H9 (cell line): ENCODE results near the gene GNAI2. TPM values are rescaled to one million over a fixed set of nuclear protein-coding genes. Genes with fewer than 3 reads are reported as not detected.

Experiments
- DNase-seq: peaks from one replicate; pipeline ENCODE4 v3.0.0-alpha.2; 2017
- H2AFZ ChIP-seq: one replicate; pipeline ENCODE4 v1.6.1; 2013; ENCODE audit warnings: mild to moderate bottlenecking, low read length, control low read depth, moderate library complexity
- H2AK5ac ChIP-seq: 2 replicates; pipeline ENCODE4 v1.6.1; 2013; ENCODE audit warnings: low read length, control low read depth, mixed read lengths; ENCODE audit not compliant: insufficient read length
- H2BK120ac ChIP-seq: one replicate; pipeline ENCODE4 v1.6.1; 2013; ENCODE audit warnings: low read depth, mild to moderate bottlenecking, low read length, control low read depth, inconsistent platforms; ENCODE audit not compliant: poor library complexity, severe bottlenecking
- H2BK12ac ChIP-seq: 2 replicates; pipeline ENCODE4 v1.6.1; 2013; ENCODE audit warnings: low read length, control low read depth, mixed read lengths, low read depth; ENCODE audit not compliant: insufficient read length
- H2BK15ac ChIP-seq: 2 replicates; pipeline ENCODE4 v1.6.1; 2013; ENCODE audit warnings: low read depth, low read length, control low read depth
- H2BK20ac ChIP-seq: one replicate; pipeline ENCODE4 v1.6.1; 2013; ENCODE audit warnings: low read depth, mild to moderate bottlenecking, low read length, control low read depth, inconsistent platforms; ENCODE audit not compliant: poor library complexity, severe bottlenecking
- H2BK5ac ChIP-seq: 2 replicates; pipeline ENCODE4 v1.6.1; 2013; ENCODE audit warnings: low read length, control low read depth, mixed read lengths; ENCODE audit not compliant: insufficient read length
- H3K14ac ChIP-seq: 2 replicates; pipeline ENCODE4 v1.6.1; 2013; ENCODE audit warnings: low read length, control low read depth; ENCODE audit not compliant: insufficient read depth
- H3K18ac ChIP-seq: 2 replicates; pipeline ENCODE4 v1.6.1; 2013; ENCODE audit warnings: low read depth, mild to moderate bottlenecking, mixed read lengths, low read length, control low read depth; ENCODE audit not compliant: insufficient read length
- H3K23ac ChIP-seq: 2 replicates; pipeline ENCODE4 v1.6.1; 2013; ENCODE audit warnings: low read length, control low read depth, mixed read lengths, low read depth; ENCODE audit not compliant: insufficient read length
- H3K23me2 ChIP-seq: 2 replicates; pipeline ENCODE4 v1.6.1; 2013; ENCODE audit warnings: low read depth, mild to moderate bottlenecking, mixed read lengths, low read length, control low read depth; ENCODE audit not compliant: insufficient read length, poor library complexity, severe bottlenecking
- H3K27ac ChIP-seq: 2 replicates; pipeline ENCODE4 v1.5.1; 2013; ENCODE audit warnings: low read length, control low read depth, mixed read lengths, low read depth; ENCODE audit not compliant: insufficient read length
- H3K27me3 ChIP-seq: 2 replicates; pipeline ENCODE4 v1.6.1; 2013; ENCODE audit warnings: low read length, control low read depth, inconsistent platforms; ENCODE audit not compliant: insufficient read depth
- H3K4ac ChIP-seq: 2 replicates; pipeline ENCODE4 v1.6.1; 2013; ENCODE audit warnings: low read depth, mild to moderate bottlenecking, control low read depth, inconsistent platforms, low read length, moderate library complexity
- H3K4me1 ChIP-seq: 2 replicates; pipeline ENCODE4 v1.6.1; 2013; ENCODE audit warnings: low read length, control low read depth, inconsistent platforms; ENCODE audit not compliant: insufficient read depth
- H3K4me2 ChIP-seq: 2 replicates; pipeline ENCODE4 v1.6.1; 2013; ENCODE audit warnings: low read length, control low read depth, mixed read lengths; ENCODE audit not compliant: insufficient read length, insufficient read depth
- H3K56ac ChIP-seq: 2 replicates; pipeline ENCODE4 v1.6.1; 2013; ENCODE audit warnings: low read depth, mild to moderate bottlenecking, mixed read lengths, low read length, control low read depth; ENCODE audit not compliant: insufficient read length
- H3K79me1 ChIP-seq: 2 replicates; pipeline ENCODE4 v1.6.1; 2013; ENCODE audit warnings: low read depth, mild to moderate bottlenecking, moderate library complexity, low read length, control low read depth, inconsistent platforms; ENCODE audit not compliant: insufficient read depth, poor library complexity, severe bottlenecking
- H3K79me2 ChIP-seq: 2 replicates; pipeline ENCODE4 v1.6.1; 2013; ENCODE audit warnings: low read length, control low read depth, inconsistent platforms; ENCODE audit not compliant: insufficient read depth
- H3K9ac ChIP-seq: 2 replicates; pipeline ENCODE4 v1.6.1; 2013; ENCODE audit warnings: low read length, control low read depth, mixed read lengths; ENCODE audit not compliant: insufficient read length; ENCODE audit errors: extremely low read depth
- H3K9me3 ChIP-seq: one replicate; pipeline ENCODE4 v1.6.1; 2013; ENCODE audit warnings: low read depth, low read length, inconsistent platforms; ENCODE audit not compliant: control insufficient read depth
- H3T11ph ChIP-seq: one replicate; pipeline ENCODE4 v1.6.1; 2013; ENCODE audit warnings: mild to moderate bottlenecking, low read length, control low read depth, inconsistent platforms
- H4K20me1 ChIP-seq: one replicate; pipeline ENCODE4 v1.6.1; 2013; ENCODE audit not compliant: control insufficient read depth, insufficient read length, insufficient read depth
- H4K5ac ChIP-seq: 2 replicates; pipeline ENCODE4 v1.6.1; 2013; ENCODE audit warnings: low read depth, mild to moderate bottlenecking, mixed read lengths, low read length, control low read depth; ENCODE audit not compliant: insufficient read length
- H4K8ac ChIP-seq: replicated peaks from 2 replicates; pipeline ENCODE4 v1.6.1; 2013; ENCODE audit warnings: low read length, control low read depth, mixed read lengths, low read depth; ENCODE audit not compliant: insufficient read length
- H4K91ac ChIP-seq: 2 replicates; pipeline ENCODE4 v1.6.1; 2013; ENCODE audit warnings: low read depth, mild to moderate bottlenecking, moderate library complexity, mixed read lengths, low read length, control low read depth; ENCODE audit not compliant: insufficient read length
- H3K27ac Mint-ChIP-seq, 3 experiments: 2 replicates in 2 of 3; 3 replicates in 1 of 3; pipeline ENCODE4 v1.8.0; 2020 to 2021; ENCODE audit warnings: mixed read lengths in 3 of 3, mild to moderate bottlenecking in 1 of 3, moderate library complexity in 1 of 3
- H3K27me3 Mint-ChIP-seq: 2 replicates; pipeline ENCODE4 v1.8.0; 2021; ENCODE audit warnings: low read depth, mild to moderate bottlenecking, moderate library complexity, mixed read lengths
- H3K36me3 Mint-ChIP-seq, 3 experiments: 2 replicates in 2 of 3; 3 replicates in 1 of 3; pipeline ENCODE4 v1.8.0; 2020 to 2021; ENCODE audit warnings: low read depth in 3 of 3, mixed read lengths in 3 of 3; ENCODE audit not compliant: insufficient read depth in 1 of 3
- H3K4me1 Mint-ChIP-seq, 2 experiments: 2 replicates each; pipeline ENCODE4 v1.8.0; 2020; ENCODE audit warnings: mixed read lengths in 2 of 2
- H3K4me3 Mint-ChIP-seq, 2 experiments: 2 replicates in 1 of 2; 3 replicates in 1 of 2; pipeline ENCODE4 v1.8.0; 2020 to 2021; ENCODE audit warnings: mild to moderate bottlenecking in 2 of 2, mixed read lengths in 2 of 2, moderate library complexity in 1 of 2
- H3K9me3 Mint-ChIP-seq, 2 experiments: 2 replicates in 1 of 2; 3 replicates in 1 of 2; pipeline ENCODE4 v1.8.0; 2020; ENCODE audit warnings: mild to moderate bottlenecking in 2 of 2, mixed read lengths in 2 of 2, moderate library complexity in 1 of 2
- WGBS: extraction: QIAGEN DNeasy Blood & Tissue Kit; methylation state at CpG from one replicate; pipeline ENCODE4 v1.1.7; 2013; ENCODE audit warnings: missing lambda C conversion rate, low lambda C conversion rate, mixed read lengths; ENCODE audit not compliant: insufficient read length; ENCODE audit errors: extremely low coverage; 5-methylcytosine and 5-hydroxymethylcytosine counted together
- total RNA-seq: library from RNA; stranded (reverse); gene quantifications from 2 replicates; pipeline ENCODE4 v1.2.1, GENCODE V29; 2021
- TF ChIP-seq, protein P1 (sequence below): fragments of 200-600 bp; sonication (generic); conservative IDR thresholded peaks from 3 replicates; pipeline ENCODE4 v1.8.0; 2021; ENCODE audit warnings: antibody characterized with exemption, mild to moderate bottlenecking

The GNAI2 gene
- total RNA-seq, 1 experiment from 2014 or later: 218 TPM

DNA sequence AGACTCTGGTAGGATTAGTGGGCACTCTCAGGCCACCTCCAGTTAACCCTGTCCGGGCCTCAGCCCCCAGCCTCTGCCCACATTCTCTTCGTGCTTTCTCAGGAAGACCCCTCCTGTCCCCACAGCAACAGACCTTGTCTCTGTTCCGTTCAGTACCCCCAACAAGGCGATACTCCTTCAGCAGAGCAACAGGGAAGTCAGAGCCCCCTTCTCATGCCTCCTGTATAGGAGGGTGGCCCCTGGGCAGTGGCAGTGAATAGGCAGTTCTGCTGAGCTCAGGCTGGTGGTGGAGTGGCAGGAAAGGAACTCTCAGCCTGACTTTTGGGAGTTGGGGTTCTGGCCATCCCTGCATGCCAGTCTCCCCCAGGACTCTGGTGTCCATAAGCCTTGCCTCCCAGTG is 33.5 kb downstream of the GNAI2 start:
- Histone ChIP-seq H3K23ac (no peak overlapping the region), H4K8ac (no peak overlapping the region), H3K4me2 (no peak overlapping the region), H2BK5ac (no peak overlapping the region), H2BK120ac (no peak overlapping the region), H3T11ph (no peak overlapping the region), H3K9ac (no peak overlapping the region), H3K9me3 (no peaks in the 10 kb centered on the region), H2BK12ac (no peak overlapping the region), H3K79me2 (no peaks in the 10 kb centered on the region), H3K23me2 (peaks cover 4% of the 10 kb centered on the region), H2AK5ac (no peak overlapping the region), H2BK15ac (no peak overlapping the region), H4K5ac (no peak overlapping the region), H3K4ac (no peak overlapping the region), H3K27ac (no peak overlapping the region), H3K27me3 (peaks cover 13% of the 10 kb centered on the region; the same call in 1 of the 2 replicates), H3K14ac (no peak overlapping the region), H4K20me1 (no peaks in the 10 kb centered on the region), H2BK20ac (no peak overlapping the region), H3K4me1 (peaks cover 2% of the 10 kb centered on the region; the same call in 1 of the 2 replicates), H2AFZ (no peak overlapping the region), H3K56ac (no peak overlapping the region), H4K91ac (no peak overlapping the region), H3K79me1 (no peaks in the 10 kb centered on the region), H3K18ac (no peak overlapping the region)
- no peaks in the 10 kb centered on the region; a peak in 1 of 7 replicates for H3K36me3 Mint-ChIP-seq
- H3K4me1 Mint-ChIP-seq: peaks cover 44 to 62% of the 10 kb centered on the region in 2 experiments
- no peaks in the 10 kb centered on the region; a peak in 1 of 5 replicates for H3K9me3 Mint-ChIP-seq
- peaks cover 20% of the 10 kb centered on the region for H3K27me3 Mint-ChIP-seq
- no peak for DNase-seq
- no CpG with 5 or more reads among the region's 4 CpGs for WGBS
- no peak overlapping the region for H3K4me3 Mint-ChIP-seq
- TF ChIP-seq, protein P1, sequence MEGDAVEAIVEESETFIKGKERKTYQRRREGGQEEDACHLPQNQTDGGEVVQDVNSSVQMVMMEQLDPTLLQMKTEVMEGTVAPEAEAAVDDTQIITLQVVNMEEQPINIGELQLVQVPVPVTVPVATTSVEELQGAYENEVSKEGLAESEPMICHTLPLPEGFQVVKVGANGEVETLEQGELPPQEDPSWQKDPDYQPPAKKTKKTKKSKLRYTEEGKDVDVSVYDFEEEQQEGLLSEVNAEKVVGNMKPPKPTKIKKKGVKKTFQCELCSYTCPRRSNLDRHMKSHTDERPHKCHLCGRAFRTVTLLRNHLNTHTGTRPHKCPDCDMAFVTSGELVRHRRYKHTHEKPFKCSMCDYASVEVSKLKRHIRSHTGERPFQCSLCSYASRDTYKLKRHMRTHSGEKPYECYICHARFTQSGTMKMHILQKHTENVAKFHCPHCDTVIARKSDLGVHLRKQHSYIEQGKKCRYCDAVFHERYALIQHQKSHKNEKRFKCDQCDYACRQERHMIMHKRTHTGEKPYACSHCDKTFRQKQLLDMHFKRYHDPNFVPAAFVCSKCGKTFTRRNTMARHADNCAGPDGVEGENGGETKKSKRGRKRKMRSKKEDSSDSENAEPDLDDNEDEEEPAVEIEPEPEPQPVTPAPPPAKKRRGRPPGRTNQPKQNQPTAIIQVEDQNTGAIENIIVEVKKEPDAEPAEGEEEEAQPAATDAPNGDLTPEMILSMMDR: no peak
- peak overlapping the region in 2 of 3 experiments; percentile 62 to 87; a peak in 2 of 7 replicates for H3K27ac Mint-ChIP-seq
